HG03457 (cell line): ENCODE measurements around the gene KDM4B.
"Not testable (repeated sequence)": the region's sequence is repeated elsewhere in the genome, so short reads cannot be mapped to it uniquely, and the experiment has no call there.

Source experiments
- ATAC-seq: cut with Tn5 transposase; IDR thresholded peaks from one replicate; pipeline ENCODE4 v1.9.1; 2021; ENCODE audit warnings: moderate number of reproducible peaks; ENCODE audit not compliant: unreplicated experiment

Gene KDM4B

GRCh38 chr19:4968462-4969291, at the start of gene KDM4B:
TSS of gene KDM4B (plus strand) at chr19:4969113. CDS start at chr19:5032891, 63,778 bp downstream.
- ATAC-seq = peak; percentile 81

DNA sequence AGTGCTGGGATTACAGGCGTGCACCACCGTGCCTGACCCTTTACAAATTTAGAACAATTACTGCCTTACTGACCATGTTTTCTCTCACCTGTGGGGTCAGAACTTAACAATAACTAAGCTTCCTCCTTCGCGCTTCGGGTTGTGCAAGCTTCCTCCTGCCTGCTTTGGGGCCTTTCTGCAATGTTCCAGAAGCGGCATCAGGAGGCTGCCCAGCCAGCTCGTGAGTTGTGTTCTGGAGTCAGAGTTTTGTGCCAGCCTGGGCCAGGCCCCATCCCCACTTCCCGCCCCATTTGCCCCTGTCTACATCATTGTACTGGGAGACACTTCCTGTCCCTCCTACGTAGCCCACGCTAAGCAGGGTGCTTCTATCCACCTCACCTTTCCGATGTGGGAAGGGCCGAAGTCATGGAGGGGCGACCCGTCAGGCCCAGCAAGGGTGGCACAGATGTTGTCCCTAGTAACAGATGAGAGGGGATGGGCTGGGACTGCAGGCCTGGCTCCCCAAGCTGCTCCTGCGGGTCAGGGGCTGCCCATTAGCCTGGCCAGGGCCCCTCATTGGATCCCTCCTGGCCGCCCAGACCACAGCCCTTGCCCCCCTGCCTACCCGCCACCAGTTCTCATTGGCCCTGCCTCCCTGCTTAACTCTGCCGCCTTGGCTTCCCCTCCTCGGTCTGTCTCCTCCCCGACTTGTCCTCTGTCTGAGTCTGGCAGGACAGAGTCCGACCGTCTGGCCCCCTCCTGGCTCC, 46.2 kb upstream of the KDM4B start:
- ATAC-seq = no peak

GRCh38 chr19:4923276-4923747, 45.6 kb upstream of the KDM4B start:
- no peak for ATAC-seq

DNA sequence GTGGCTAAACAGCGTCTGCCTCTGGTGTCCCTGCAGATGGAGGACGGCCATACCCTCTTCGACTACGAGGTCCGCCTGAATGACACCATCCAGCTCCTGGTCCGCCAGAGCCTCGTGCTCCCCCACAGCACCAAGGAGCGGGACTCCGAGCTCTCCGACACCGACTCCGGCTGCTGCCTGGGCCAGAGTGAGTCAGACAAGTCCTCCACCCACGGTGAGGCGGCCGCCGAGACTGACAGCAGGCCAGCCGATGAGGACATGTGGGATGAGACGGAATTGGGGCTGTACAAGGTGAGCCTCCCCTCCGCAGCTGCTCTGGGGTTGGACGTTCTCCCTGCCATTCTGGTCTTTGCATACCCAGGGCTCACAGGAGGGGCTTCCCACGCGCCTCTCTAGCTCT, 39.7 kb upstream of the KDM4B start:
- no peak for ATAC-seq

DNA sequence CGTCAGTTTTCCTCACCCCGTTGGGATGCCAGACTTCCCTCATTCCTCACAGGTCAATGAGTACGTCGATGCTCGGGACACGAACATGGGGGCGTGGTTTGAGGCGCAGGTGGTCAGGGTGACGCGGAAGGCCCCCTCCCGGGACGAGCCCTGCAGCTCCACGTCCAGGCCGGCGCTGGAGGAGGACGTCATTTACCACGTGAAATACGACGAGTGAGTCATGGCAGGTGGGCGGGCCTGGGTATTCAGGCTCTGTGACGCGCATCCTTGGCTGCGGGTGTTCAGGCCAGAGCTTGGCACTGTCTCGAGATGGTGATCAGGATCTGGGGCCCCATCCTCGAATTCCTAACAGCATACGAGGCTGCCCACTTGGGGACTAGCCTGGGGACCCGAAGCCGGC, 38.2 kb upstream of the KDM4B start:
- ATAC-seq = no peak

DNA sequence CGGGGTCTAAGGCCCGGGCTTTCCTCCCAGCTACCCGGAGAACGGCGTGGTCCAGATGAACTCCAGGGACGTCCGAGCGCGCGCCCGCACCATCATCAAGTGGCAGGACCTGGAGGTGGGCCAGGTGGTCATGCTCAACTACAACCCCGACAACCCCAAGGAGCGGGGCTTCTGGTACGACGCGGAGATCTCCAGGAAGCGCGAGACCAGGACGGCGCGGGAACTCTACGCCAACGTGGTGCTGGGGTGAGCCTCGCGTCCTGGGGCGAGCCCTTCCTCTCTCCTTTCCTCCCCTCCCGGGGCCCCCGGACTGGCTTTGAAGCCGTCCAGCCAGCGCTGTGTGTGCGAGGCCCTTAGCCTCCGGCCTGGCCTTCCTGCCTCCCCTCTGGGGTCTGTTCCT, 36.2 kb upstream of the KDM4B start:
- ATAC-seq = no peak

DNA sequence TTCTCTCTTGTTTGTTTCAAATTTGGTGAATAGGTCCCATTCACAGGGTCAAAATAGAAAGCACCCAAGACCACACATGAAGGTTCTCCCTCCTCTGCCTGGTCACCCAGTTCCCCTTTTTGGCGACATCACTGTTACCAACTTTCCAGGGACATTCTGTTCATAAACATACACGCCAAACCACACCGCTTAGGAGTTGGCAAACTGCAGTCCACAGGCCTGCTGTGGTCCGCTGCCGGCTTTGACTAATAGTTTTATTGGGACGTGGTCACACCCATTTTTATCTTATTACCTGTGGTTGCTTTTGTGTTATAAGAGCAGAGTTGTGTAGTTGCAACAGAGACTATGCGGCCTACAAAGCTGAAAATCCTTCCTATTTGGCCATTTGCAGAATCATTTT, 35.4 kb upstream of the KDM4B start:
- no peak for ATAC-seq

GRCh38 chr19:4935444-4935843, 33.5 kb upstream of the KDM4B start:
- no peak for ATAC-seq

DNA sequence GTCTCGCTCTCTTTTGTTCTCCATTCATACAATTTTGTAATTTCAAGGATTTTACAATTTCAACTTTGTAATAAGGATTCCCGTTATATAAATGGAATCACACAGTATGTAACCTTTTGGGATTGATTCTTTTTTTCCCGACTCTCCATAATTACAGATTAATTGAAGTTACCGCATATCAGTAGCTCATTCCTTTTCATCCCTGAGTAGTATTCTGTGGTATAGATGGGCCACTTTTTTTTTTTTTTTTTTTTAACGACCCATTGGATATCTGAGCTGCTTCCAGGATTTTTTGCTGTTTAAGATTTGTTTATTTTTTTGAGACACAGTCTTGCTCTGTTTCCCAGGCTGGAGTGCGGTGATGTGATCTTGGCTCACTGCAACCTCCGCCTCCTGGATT, 31.9 kb upstream of the KDM4B start:
- ATAC-seq = no peak

DNA sequence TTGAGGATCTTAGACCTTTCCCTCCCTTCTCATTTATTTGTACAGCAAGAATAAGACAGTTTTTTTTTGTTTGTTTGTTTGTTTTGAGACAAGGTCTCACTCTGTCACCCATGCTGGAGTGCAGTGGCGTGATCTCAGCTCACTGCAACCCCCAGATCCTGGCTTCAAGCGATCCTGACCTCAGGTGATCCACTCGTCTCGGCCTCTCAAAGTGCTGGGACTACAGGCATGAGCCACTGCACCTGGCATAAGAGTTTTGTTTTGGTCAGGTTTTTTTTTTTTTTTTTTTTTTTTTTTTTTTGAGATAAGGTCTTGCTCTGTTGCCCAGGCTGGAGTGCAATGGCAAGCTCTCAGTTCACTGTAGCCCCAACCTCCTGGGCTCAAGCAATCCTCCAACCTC, 30.5 kb upstream of the KDM4B start:
- not testable (repeated sequence) for ATAC-seq

DNA sequence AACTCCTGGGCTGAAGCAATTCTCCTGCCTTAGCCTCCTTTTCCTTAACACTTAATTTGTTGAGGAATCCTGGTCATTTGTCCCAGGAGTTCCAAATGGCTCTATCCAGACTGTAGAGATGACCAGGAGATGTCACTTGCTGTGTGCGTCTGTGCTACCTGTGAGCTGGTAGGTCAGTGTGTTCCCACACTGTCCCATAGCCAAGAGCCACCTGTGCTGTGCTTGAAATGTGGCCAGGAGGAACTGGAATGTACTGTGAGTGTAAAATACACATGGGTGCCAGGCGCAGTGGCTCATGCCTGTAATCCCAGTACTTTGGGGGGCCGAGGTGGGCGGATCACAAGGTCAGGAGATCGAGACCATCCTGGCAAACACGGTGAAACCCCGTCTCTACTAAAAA, 29.4 kb upstream of the KDM4B start:
- ATAC-seq = no peak

- not testable (repeated sequence) for ATAC-seq
Observed at GRCh38 chr19:4941638-4942169, 27.2 kb upstream of the KDM4B start.

DNA sequence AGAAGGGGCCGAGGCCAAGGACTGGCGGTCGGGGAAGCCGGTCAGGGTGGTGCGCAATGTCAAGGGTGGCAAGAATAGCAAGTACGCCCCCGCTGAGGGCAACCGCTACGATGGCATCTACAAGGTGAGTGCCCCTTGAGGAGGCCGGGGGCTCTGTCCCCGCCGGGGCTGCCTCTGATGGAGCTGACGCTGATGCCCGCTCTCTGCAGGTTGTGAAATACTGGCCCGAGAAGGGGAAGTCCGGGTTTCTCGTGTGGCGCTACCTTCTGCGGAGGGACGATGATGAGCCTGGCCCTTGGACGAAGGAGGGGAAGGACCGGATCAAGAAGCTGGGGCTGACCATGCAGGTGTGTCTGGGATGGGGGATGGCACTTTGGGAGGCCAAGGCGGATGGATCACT, 18.3 kb upstream of the KDM4B start:
- ATAC-seq = not testable (repeated sequence)

DNA sequence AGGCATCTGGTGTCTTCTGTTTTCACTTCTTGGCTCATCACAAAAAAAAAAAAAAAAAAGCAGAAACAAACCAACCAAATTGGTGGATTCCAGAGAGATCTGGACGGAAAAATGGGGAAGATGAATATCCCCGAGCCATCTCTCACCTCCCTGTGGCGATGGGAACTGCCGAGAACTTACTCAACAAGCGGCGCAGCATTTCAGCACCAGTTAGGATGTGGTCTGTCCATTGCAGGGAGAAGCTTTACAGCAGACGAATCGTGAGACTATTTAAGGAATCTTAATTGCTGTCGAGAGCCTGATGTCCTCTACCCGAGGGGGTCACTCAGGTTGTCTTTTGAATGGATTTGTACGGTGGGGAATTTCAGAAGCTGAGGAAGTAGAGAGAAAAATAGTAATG, 17.3 kb upstream of the KDM4B start:
- ATAC-seq = no peak

DNA sequence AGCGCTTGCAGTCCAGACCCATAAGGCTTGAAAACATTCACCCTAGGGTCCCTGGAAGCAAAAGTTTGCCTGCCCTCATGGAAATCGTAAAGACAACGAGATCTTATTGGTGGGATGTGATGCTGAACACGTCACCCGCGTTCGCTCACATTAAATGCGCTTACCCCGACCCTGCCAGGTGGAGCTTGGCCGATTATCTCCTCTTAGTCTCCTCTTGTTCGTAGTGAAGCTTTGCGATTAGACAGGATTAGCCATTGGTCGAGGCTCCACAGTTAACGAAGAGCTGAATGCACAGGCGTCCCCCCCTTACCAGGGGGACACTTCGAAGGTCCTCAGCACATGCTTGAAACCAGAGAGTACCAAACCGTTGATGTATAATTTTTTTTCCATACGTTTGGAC, 16.0 kb upstream of the KDM4B start:
- no peak for ATAC-seq

- not testable (repeated sequence) for ATAC-seq
Observed at GRCh38 chr19:4954320-4955149, 14.4 kb upstream of the KDM4B start.

DNA sequence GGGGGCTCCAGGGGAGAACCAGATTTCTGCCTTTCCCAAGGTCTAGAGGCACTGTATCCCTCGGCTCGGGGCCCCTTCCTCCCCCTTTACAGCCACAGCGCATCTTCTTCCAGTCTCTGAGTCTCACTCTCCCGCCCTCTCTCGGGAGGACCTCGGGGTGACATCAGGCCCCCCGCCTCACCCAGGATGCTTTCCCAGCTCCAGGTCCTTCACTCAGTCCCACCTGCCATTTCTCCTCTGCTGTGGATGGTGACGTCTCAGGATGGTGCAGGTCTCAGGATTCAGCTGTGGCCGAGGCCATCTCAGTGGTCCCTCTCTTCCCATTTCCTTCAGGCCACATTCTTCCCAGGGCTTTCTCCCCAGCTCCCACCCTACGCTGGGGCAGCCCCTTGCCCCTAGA, 13.6 kb upstream of the KDM4B start:
- ATAC-seq = no peak

GRCh38 chr19:4957981-4958380, 10.9 kb upstream of the KDM4B start:
- no peak for ATAC-seq

DNA sequence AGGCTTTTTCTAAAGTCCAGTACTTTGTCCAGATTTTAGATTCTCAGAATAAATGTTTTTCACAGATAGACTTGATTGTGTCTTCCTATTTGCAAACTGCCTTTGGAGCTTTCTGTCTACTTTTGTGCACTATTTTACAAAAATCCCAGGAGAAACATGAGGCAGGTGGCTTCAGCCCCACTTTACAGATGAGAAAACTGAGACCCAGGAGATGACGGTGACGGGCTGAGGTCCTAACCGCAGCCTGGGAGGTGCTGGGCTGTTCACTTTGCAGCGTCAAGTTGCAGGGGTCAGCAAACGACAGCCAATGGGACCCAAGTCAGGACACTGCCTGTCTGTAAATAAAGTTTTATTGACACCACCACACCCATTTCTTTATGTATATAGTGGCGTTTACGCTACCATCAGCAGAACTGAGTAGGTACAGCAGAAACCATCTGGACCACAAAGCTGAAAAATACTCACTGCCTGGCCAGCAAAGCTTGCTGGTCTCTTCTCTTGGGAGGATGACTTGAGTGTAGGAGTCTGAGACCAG, 6.8 kb upstream of the KDM4B start:
- no peak for ATAC-seq

- ATAC-seq = no peak
Observed at GRCh38 chr19:4965061-4965460, 3.9 kb upstream of the KDM4B start.

DNA sequence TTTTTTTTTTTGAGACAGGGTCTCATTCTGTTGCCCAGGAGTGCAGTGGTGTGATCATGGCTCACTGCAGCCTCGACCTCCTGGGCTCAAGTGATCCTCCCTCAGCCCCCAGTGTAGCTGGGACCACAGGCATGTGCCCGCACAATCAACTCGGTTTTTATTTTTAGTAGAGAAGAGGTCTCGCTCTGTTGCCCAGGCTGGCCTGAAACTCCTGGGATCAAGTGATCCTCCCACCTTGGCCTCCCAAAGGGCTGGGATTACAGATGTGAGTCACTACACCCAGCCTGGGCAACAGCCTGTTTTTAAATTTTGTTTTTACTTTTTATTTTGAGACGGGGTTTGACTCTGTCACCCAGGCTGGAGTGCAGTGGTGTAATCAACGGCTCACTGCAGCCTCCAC, 2.3 kb upstream of the KDM4B start:
- ATAC-seq = no peak
